ENCODE results near the gene HNF1B.
A peak's percentile ranks its signal among the peaks of the same experiment; 100 is the strongest.
"Not testable (repeated sequence)": the region's sequence is repeated elsewhere in the genome, so short reads cannot be mapped to it uniquely, and the experiment has no call there.

The HNF1B gene

DNA sequence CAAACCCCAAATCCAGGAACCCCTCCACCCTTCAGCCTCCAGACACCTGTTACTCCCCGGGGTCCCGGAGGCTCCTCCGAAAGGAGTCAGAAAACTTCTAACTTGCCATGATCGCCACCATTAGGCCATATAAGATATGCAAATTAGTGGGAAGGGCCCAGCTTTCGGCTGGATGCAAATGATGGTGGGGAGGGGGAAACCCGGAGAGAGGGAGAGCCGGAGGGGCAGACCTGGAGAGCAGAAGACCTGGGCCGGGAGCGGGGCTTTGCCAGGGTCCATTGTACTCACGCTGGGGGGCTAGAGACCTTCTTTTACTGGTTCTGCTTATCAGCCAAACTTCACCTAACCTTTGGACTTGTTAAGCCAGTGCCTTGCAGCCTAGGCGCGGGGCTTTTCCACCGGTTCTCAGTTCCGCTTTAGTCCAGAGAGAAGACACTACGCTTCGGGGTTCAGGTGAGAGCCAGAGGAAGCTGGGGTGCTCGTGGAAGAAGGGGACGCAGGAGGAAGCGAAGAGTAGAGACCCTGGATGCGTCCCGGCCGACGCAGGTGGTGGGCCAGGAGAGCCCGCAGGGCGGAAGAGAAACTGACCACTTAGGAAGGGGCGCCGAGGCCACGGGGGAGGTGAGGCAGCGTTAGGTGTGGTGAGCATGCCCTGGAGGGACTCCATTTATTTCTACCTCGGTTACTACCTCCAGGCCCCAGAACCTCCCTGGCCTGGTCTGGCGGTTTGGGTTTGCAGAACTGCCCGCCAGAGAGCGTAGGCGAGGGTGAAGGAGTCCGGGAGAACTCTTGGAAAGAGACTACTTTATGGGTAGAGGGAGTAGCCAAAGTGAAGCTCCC lies at the start of gene HNF1B:
TSS of gene HNF1B (minus strand) at position 99 of the 840 bp plus-strand sequence. CDS start 175 bp downstream, outside the sequence.
- peak within 1 kb of the TSS; percentile 38 for H3K4me3 ChIP-seq (ENCODE audit: low read depth, low read length)

DNA sequence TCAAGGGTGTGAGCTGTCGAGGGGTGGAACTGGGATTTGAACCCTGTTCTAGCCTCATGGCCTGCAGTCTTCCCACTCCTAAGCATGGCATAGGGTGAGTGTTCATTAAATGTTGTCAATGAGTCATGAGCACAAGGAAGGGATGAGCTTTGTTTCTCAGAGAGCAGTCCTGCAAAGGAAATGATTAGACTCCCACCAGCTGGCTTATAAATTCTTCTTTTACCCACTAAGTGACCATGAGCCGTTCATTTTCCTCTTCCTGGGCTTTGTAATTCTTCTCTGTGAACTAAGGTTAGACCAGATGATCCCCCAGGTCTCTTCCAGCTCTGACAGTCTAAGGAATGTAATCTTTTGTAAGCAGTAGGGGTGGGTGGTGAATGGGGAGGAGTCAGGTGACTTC lies 47.9 kb upstream of the HNF1B start:
- H3K4me3 ChIP-seq (ENCODE audit: low read depth, low read length) = no peak overlapping the region

DNA sequence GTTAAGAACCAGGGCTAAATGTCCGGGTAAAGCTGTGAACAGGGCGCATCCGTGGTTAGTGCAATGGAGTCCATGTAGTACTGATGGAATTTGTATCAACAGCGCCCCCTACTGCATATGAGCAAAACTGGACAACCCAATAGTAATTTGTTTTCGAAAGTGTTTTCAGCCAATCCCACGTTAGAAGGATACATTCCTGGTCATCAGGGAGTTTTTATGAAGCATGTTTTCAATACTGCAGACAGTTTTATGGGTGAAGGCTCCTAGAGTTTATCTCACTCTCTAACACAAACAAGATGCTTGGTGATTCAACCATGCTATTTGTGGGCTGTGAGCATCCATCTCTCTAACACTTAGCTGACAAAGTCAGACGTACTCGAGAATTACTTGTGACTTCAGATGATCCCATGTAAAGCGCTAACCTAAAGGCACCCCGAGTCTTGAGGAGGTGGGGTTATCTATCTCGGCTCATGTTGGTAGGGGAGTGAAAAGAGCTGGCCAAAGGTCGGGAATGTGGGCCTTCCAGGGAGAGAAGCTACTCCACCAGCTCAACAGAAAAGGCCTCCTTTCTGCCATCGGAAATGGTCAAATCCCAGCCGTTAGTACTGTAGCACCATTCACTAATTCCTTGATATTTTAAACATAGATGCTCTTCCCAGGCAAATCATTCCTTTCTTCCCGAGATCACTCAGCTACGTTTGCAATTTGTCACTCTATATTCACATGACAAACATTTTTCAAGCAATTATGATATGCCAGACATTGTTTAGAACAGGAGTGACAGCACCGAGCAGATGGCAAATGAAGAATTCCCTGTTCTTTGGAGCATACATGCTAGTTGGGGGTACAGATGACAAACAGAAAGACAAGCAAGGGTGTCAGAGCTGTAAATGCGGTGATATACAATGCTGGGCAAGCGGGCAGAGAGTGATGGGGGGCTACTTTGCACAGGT lies 46.9 kb upstream of the HNF1B start:
- H3K4me3 ChIP-seq (ENCODE audit: low read depth, low read length) = no peak overlapping the region

GRCh38 chr17:37789771-37790541 lies 45.1 kb upstream of the HNF1B start:
- no peak overlapping the region for H3K4me3 ChIP-seq (ENCODE audit: low read depth, low read length)

DNA sequence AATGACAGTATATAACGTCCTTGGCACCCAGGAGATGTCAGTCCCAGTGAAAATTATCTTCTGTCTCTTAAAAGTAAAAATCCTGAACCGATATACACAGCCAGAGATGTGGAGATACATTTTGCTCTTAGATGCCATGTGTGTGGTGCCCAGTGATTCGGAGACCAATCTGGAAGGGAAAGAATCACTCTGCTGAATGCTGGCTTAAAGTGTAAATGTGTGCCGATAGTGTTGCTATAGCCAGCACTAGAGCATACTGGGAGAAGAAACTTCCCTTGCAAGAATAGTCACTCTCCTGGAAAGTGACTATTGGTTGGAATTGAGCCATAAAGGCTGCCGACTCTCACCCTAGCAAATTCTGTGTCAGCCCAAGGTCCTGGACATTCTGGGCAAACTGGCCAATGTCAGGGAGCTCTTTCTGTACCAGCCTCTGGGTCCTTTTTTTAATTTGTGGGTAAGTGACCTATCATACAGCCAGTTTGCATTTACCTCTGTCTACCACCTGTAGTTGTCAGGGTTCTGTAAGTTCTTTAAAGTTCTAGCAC lies 44.2 kb upstream of the HNF1B start:
- H3K4me3 ChIP-seq (ENCODE audit: low read depth, low read length) = no peak overlapping the region

DNA sequence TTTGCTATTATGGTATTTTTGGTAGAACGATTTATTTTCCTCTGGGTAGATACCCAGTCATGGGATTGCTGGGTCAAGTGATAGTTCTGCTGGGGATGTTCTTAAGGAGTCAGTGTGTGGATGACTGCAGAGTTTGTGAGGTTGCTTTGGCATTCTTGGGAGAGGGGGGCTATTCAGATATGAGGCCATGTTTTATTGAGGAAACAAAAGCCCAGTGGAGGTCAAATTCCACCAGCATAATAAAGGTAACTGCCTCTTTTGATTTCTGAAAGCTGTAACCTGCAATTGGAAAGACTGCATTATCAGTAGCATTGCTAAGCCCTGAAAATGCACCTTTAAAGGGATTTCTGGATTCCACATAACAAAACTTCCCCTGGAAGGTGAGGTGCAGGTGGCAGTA lies 43.7 kb upstream of the HNF1B start:
- no peak overlapping the region for H3K4me3 ChIP-seq (ENCODE audit: low read depth, low read length)

DNA sequence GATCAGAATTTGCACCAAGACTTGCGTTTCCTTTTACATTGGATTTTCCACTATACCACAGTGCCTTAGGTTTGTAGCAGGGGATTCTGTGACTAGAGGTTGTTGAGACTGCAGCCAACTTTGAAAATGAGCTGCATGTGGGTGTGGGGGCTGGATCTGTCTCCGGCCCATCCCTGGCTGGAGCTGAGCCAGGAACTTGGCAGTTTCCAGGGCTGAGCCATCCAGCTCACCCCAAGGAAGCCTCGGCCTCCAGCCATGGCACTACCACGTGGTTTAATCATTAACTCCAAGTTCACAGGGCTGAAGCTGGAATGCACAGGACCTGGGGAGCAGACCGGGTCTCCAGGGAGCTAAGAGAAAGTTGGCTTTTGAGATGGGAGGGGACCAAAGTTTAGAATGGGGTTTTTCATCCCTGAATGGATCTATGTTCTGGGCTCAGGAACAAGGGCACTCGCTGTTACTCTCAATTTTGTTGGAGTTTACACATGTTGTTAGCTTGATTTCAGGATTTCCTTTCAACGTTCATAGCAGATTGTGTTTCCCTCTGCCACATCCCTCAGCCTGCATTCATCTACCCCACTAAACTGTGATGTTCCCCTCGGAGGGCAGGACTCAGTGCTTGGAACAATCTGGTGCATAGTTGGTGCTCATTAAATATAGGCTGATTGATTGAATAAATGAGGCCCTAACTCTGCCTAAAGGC lies 42.3 kb upstream of the HNF1B start:
- no peak overlapping the region for H3K4me3 ChIP-seq (ENCODE audit: low read depth, low read length)

DNA sequence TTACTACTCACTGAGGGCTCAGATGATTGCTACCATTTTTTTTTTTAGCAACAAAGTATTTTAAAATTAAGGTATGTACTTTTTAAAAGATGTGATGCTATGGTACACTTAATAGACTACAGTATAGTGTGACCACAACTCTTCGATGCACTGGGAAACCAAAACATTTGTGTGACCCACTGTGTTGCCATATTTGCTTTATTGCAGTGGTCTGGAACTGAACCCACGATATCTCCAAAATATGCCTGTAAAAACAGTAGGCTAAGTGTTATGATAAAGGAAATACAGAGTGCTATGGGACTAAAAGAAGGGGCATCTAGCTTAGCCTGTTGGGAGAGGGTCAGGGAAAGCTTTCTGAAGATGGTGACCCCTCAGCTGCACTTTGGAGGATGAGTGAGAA lies 41.6 kb upstream of the HNF1B start:
- no peak overlapping the region for H3K4me3 ChIP-seq (ENCODE audit: low read depth, low read length)

- H3K4me3 ChIP-seq (ENCODE audit: low read depth, low read length) = not testable (repeated sequence)
These were observed 37.6 kb upstream of the HNF1B start for GRCh38 chr17:37782460-37782859.

- no peak overlapping the region for H3K4me3 ChIP-seq (ENCODE audit: low read depth, low read length)
These were observed 36.6 kb upstream of the HNF1B start for GRCh38 chr17:37781451-37781850.

DNA sequence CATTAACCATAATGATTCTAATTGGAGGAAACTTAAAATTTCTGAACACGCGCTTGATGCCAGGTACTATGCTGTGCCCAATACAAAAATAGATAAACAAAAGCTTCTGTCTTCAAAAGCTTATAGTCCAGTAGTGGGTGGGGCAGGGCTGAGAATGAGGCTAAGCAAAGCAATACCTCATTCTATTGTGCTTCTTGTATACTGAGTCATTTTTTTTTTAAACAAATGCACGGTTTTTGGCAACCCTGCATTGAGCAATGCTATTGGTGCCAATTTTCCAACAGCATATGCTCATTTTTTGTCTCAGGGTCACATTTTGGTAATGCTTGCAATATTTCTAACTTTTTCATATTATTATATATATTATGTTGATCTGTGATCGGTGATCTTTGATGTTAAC lies 34.7 kb upstream of the HNF1B start:
- H3K4me3 ChIP-seq (ENCODE audit: low read depth, low read length) = no peak overlapping the region

- H3K4me3 ChIP-seq (ENCODE audit: low read depth, low read length) = no peak overlapping the region
These were observed 29.6 kb upstream of the HNF1B start for GRCh38 chr17:37774504-37774903.

- no peak overlapping the region for H3K4me3 ChIP-seq (ENCODE audit: low read depth, low read length)
These were observed 28.1 kb upstream of the HNF1B start for GRCh38 chr17:37772982-37773381.

GRCh38 chr17:37770631-37771518 lies 26.0 kb upstream of the HNF1B start:
- no peak overlapping the region for H3K4me3 ChIP-seq (ENCODE audit: low read depth, low read length)

DNA sequence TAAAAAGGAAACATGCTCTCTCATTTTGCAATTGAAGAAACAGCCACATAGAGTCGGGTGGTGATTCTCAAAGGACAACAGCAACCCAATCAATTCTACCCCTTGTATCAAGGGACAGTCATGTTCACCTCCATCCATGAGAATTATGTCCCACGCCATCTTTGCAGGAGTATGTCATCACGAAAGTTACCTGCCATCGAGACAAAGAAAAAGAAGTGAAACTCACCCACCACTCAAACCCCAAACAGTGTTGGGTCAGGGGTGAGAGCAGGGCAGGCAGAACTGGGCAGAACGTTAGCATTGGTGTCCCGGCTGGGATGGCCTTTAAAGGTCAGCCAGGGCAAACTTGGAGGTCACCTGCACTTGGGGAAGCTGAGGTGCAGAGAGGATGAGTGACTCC lies 24.2 kb upstream of the HNF1B start:
- no peak overlapping the region for H3K4me3 ChIP-seq (ENCODE audit: low read depth, low read length)

DNA sequence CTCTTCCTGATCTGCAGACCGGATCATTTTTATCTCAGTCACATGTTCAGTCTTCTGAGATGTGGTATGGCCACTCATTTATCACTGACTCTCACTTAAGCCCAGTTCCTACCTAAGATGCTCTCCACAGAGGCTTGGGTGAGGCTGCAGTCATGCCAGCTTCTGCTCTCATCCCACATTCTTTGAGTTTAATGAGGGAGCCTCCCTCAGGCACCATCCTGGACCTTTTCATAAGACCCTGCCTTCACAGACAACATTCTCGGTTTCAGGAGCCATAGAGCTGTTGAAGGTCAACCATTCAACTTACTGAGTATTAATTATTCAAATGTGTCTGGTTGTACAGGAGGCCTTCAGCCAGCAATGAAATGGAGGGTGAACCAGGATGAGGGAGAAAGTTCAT lies 23.6 kb upstream of the HNF1B start:
- no peak overlapping the region for H3K4me3 ChIP-seq (ENCODE audit: low read depth, low read length)

GRCh38 chr17:37766971-37767370 lies 22.1 kb upstream of the HNF1B start:
- no peak overlapping the region for H3K4me3 ChIP-seq (ENCODE audit: low read depth, low read length)

- no peak overlapping the region for H3K4me3 ChIP-seq (ENCODE audit: low read depth, low read length)
These were observed 19.5 kb upstream of the HNF1B start for GRCh38 chr17:37764383-37764782.

DNA sequence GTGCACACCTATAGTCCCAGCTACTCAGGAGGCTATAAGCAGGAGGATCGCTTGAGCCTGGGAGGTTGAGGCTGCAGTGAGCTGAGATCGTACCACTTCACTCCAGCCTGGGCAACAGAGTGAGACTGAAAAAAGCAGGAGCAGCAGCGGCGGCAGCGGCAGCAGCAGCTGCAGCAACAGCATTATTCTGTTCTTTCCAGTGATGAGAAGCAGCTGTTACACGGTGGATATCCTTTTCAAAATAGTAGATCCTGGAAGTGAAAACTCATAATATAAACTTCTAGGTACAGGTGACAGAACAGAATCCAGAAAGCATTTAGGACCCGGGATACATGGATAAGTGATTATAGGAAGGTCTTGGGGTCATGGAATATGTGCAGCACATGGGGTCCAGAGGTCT lies 17.8 kb upstream of the HNF1B start:
- H3K4me3 ChIP-seq (ENCODE audit: low read depth, low read length) = no peak overlapping the region
